Astrocyte (in vitro differentiated cells and primary cell): ENCODE results near the gene HIBADH.

Source experiments
- CTCF ChIP-seq: IDR thresholded peaks from 2 replicates; pipeline ENCODE4 v1.5.1; 2011; ENCODE audit warnings: low read depth, mild to moderate bottlenecking, inconsistent platforms, low read length, moderate library complexity; ENCODE audit not compliant: insufficient read depth
- EZH2 ChIP-seq: IDR thresholded peaks from 2 replicates; pipeline ENCODE4 v1.6.1; 2012; ENCODE audit warnings: mild to moderate bottlenecking, low read length, inconsistent platforms; ENCODE audit not compliant: insufficient read depth

GRCh38 chr7:27606270-27607209 is 56.1 kb downstream of the HIBADH start:
- no peak for TF ChIP-seq CTCF
- TF ChIP-seq EZH2 = no peak
